ENCODE results near the gene ZDHHC14.

ZDHHC14 gene

DNA sequence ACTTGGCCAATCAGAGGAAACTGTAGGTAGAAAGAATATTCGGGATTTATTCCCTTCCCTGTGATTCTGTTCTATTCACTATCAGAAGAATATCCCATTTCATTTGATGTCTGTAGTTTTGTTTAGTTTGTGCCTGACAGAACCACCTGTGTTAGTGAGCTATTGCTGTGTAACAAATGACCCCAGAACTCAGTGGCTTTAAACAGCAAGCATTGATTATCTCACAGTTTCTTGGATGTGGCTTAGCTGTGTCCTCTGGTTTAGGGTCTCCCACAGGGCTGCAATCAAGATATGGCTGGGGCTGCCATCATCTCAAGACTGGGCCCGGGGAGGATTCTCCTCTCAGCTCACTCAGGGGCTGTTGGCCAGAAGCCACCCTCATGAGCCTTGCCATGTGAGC lies 143.7 kb downstream of the ZDHHC14 start:
- no peak for TF ChIP-seq CTCF (IDR thresholded peaks at IDR 0.05; ENCODE audit: low read depth, low read length, missing control alignments)
- H3K4me3 ChIP-seq (replicated peaks; ENCODE audit: low read depth, low read length) = no peak overlapping the region
- no peak for DNase-seq (ENCODE audit: extremely low read depth, low read depth)

DNA sequence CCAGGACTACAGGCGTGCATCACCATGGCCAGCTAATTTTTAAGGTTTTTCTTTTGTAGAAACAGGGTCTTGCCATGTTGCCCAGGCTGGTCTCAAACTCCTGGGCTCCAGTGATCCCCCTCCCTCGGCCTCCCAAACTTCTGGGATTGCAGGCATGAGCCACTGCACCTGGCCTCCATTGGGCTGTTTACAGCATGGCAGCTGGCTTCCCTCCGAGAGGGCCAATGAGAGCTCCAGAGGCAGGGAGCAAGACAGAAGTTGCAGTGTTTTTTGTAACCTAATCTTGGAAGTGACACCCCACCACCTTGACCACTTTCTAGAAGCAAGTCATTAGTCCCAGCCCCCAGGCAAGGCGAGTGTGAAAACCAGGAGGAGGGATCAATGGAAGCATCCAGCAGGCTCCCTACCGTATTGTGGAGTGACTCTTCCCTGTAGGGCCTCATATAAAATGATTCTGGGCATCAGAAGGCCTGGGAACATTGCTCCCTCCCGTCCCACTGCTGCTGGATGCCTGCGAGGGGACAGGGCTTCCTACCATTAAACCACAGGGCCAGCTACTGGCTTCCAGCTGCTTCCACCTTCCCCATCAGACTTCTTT lies 144.4 kb downstream of the ZDHHC14 start:
- TF ChIP-seq CTCF (IDR thresholded peaks at IDR 0.05; ENCODE audit: low read depth, low read length, missing control alignments) = no peak
- DNase-seq (ENCODE audit: extremely low read depth, low read depth) = no peak
- H3K4me3 ChIP-seq (replicated peaks; ENCODE audit: low read depth, low read length) = no peak overlapping the region

DNA sequence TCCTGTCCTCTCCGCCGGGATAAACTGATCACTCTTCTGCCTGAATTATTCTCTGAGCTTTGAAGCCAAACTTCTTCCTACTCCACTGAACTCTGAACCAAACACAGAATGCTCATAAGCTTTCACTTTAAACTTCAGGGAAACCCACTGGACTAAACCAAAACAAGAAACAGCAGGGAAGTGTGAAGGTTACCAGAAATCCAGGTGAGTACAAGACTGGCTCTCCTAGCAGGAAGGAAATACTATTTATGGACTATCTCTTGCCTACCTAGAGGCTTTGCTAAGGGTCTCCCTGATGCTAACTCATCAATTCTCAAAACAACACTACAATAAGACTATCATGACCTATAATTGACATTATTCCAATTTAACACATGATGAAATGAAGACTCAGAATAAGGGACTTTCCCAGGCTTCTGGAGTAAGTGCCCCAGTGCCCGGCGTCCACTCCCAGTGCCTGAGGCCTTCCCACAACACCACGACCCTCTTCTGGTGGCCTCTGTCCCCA lies 145.0 kb downstream of the ZDHHC14 start:
- DNase-seq (ENCODE audit: extremely low read depth, low read depth) = no peak
- H3K4me3 ChIP-seq (replicated peaks; ENCODE audit: low read depth, low read length) = no peak overlapping the region
- no peak for TF ChIP-seq CTCF (IDR thresholded peaks at IDR 0.05; ENCODE audit: low read depth, low read length, missing control alignments)

GRCh38 chr6:157527471-157527907 lies 146.5 kb downstream of the ZDHHC14 start:
- no peak overlapping the region for H3K4me3 ChIP-seq (replicated peaks; ENCODE audit: low read depth, low read length)
- no peak for TF ChIP-seq CTCF (IDR thresholded peaks at IDR 0.05; ENCODE audit: low read depth, low read length, missing control alignments)
- DNase-seq (ENCODE audit: extremely low read depth, low read depth) = no peak

- TF ChIP-seq CTCF (IDR thresholded peaks at IDR 0.05; ENCODE audit: low read depth, low read length, missing control alignments) = no peak
- H3K4me3 ChIP-seq (replicated peaks; ENCODE audit: low read depth, low read length) = no peak overlapping the region
- DNase-seq (ENCODE audit: extremely low read depth, low read depth) = no peak
Measured at GRCh38 chr6:157528931-157529653, 148.1 kb downstream of the ZDHHC14 start.

GRCh38 chr6:157529654-157530039 lies 148.7 kb downstream of the ZDHHC14 start:
- DNase-seq (ENCODE audit: extremely low read depth, low read depth) = no peak
- no peak for TF ChIP-seq CTCF (IDR thresholded peaks at IDR 0.05; ENCODE audit: low read depth, low read length, missing control alignments)
- no peak overlapping the region for H3K4me3 ChIP-seq (replicated peaks; ENCODE audit: low read depth, low read length)

All from HFF-Myc (cell line).